Activated T-helper 1 cell treated with Interleukin-2 at 50 U/mL for 16 hours (primary cell): ENCODE data around the gene CHST13.

ENCODE experiments used
- DNase-seq: peaks from one replicate; pipeline ENCODE4 v3.0.0-alpha.2; 2020; ENCODE audit warnings: low read depth

The CHST13 gene

DNA sequence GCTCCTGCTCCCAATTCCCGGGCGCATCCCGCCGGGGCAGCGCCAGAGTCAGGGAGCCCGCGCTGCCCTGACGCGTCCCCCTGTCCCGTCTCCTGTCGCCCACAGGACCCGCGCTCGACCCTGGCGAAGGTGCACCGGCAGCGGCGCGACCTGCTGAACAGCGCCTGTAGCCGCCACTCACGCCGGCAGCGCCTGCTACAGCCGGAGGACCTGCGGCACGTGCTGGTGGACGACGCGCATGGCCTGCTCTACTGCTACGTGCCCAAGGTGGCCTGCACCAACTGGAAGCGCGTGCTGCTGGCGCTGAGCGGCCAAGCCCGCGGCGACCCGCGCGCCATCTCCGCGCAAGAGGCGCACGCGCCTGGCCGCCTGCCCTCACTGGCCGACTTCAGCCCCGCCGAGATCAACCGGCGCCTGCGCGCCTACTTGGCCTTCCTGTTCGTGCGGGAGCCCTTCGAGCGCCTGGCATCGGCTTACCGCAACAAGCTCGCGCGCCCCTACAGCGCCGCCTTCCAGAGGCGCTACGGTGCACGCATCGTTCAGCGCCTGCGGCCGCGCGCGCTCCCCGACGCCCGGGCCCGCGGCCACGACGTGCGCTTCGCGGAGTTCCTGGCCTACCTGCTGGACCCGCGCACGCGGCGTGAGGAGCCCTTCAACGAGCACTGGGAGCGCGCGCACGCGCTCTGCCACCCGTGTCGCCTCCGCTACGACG lies 17.8 kb downstream of the CHST13 start:
- DNase-seq = no peak

DNA sequence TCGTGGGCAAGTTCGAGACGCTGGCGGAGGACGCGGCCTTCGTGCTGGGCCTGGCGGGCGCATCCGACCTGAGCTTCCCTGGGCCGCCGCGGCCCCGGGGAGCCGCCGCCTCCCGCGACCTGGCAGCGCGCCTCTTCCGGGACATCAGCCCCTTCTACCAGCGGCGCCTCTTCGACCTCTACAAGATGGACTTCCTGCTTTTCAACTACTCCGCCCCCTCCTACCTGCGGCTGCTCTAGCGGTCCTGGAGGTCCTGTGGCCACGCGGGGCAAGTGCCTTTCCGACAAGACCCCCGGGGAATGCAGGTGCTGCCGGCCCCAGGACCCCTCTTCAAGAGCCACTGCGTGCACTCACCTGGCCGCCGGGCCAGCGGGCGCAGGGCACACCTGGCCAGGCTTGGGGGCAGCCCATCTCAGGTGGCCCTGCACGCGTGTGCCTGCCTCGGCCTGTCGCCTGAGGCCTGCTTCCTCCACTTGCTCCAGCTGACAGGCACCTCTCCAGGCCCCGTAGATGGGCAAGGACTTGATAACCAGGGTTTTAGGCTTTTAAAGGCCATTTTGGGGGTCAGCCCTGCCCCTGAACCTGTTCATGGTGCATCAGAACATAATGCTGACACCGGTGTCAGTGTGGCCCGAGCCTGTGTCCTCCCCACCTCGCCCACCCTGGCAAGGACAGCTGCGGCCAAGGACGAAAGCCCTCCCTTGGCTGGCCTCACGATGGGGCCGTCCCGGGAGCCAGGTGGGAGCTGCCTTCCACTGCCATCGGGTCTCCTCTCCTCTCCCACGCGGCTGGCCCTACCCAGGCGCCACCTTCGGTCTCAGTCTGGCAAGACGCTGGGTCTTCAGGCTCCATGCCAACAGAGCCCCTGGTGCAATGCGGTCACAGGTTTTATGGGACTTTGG lies 18.6 kb downstream of the CHST13 start:
- no peak for DNase-seq

DNA sequence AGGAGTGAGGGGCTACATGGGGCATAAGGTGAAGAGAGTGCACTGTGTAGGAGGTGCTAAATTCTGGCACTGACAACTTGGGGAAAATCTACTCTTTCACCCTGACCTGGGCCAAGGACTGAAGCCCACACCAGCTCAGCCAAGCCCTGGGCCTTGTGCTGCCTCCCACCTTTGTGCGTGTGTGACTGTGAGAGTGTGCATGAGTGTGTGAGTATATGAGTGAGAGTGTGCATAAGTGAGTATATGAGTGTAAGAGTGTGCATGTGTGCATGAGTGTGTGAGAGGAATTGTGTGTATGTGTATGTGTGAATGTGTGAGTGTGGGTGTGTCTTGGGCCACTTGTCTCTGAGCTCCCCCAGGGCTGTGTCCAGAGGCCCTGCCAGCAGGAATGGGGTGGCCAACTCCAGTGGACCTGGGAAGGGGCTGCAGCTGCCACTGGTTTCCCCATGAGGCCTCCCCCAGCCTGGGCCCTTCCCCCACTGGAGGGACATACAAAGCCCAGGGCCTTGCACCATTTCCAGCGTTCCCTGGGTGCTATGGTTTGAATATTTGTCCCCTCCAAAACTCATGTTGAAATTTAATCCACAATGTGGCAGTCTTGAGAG lies 19.6 kb downstream of the CHST13 start:
- DNase-seq = no peak

DNA sequence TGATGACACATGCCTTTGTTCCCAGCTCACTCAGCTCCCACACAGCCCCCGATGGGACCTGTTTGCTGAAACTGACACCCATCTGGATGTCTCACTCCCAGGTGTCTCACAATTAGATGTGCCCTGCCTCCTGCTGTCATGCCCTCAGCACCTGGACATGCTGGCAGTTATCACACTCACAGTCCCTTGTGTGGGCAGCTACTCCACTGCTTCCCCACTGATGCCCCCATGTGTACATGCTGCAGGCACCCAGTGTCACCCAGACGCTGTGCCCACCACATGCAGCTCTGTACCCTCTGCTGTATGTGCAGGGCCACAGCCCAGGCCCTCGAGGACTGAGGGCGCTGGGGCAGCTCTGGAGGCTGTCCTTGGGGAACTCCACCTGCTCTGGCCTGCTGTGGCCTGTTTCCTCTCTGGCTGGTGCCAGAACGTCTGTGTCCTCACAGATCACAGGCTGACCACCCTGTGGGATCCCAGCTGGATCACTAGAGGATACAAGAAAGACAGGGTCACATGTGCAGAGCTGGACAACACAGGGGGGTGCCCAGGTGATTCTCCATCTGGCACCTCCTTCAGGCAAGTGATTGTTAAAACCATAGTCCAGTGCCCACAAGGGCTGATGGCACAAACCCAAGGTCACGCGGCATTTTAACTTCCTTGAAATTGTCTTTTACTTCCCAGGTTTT lies 20.8 kb downstream of the CHST13 start:
- no peak for DNase-seq

DNA sequence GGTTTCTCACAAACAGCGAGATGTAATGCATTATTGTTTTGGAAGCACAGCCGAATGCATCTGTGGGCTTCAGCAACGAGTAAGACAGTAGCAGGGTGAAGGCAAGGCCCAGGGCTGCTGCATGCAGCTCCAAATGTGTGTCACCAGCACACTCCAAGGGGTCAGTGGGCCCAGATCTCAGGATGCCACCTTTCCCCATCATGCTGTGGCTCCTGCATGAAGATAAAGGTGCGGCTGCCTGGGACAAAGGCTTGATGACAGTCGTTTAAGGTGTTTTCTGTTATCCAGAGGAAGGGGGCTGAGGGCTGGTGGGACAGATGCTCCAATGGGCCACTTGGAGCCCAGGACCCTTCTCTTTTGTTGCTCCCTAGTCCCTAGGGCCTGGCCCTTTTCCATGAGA lies 21.6 kb downstream of the CHST13 start:
- DNase-seq = no peak

DNA sequence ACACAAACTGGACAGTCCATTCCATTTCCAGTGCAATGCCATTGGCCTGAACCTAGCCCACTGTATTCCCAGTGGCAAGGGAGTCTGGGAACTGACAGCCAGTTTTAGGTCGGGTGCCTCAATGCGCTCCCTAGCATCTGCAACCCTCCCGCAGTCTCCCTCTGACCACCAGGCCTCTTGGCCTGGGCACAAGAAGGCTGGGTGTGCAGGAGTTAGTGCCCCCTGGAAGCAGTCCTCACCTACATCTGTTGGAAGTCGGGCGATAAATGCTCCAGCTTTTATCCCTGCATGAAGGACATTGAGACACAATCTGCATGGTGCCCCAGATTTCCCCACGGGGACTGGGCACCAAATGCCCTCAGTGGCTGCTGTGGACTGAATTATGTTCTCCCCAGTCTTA lies 22.1 kb downstream of the CHST13 start:
- DNase-seq = no peak

DNA sequence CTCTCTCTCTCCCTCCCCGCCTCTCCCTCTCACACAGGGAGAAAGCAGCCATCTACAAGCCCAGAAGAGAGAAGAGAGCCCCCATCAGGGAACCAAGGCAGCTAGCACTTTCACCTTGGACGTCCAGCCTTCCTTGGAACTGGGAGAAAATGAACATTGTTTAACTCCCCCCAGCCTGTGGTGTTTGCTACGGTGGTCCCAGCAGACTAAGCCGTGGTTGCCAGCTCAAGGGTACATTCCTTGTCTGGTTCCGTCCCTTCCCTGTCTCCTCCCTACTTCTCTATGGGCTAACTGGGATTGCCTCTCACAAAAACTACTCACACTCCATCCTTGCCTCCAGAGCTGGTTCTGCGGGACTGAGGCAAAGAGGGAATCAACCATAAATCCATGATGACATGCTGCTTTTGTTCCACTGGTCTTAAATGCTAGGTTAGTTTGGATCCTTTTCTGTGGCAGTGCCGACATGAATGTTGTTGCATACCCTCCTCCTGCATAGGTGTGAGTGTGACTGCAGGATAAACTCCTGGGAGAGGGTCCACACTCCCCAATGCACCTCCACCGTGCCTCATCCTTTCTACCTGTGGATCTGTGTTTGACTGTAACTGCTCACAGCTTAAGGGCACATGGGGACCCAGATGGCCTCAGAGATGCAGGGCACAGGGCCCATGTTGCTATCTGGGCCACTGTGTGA lies 22.7 kb downstream of the CHST13 start:
- no peak for DNase-seq

DNA sequence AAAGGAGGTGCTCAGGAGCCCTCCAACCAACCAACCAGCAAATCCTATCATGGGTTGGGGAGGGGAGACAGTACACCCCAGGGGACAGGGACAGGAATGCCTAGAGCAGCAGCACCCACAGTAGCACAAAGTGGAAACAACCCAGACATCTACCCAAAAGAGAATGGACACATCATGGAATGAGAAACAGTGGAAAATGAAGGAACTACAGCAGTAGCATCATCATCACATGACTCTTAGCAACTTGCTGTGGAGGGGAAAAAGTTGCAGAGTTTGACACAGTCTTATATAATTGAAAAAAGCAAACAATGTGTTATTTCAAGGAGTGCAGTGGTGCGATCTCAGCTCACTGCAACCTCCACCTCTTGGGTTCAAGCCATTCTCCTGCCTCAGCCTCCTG lies 23.8 kb downstream of the CHST13 start:
- no peak for DNase-seq

DNA sequence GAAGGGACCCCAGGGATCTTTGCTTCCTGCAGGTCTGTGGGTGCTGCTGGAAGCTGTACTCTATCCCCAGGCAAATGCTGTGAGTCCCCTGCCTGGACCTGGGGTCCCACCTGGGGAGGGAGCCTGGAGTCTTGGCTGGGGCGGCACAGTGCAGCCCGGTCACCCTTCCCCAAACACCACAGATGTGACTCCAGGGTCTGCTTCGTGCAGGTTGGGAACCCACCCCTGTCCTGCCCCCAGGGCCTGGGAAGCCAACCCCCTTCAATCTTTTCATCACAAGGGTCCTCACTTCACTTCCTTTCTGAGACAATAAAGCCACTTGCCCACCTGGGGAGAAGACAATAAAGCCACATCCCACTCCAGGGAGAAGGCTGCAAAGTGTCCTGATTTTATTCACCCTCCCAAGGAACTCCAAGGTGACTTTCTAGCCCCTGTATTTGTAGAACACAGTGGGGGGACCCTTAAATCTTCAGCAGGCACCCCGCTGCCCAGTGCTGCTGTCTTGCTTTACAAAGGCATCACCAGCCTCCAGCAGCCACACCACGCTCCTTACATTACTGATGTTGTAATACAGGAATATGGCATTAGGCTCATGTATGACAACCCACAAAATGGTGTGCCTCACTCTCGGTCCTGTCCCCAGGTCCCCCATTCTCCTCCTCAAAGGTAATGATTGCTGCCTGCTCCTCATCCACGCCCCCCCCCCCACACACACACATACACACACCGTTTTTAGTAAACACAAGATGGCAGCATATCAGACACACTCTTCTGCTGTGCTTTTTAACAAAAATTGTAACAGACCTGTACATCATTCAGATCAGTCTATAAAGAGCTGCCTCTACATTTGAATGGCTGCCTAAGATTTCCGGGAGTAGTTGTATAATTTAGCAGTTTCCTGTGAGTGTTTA lies 24.9 kb downstream of the CHST13 start:
- DNase-seq = no peak

DNA sequence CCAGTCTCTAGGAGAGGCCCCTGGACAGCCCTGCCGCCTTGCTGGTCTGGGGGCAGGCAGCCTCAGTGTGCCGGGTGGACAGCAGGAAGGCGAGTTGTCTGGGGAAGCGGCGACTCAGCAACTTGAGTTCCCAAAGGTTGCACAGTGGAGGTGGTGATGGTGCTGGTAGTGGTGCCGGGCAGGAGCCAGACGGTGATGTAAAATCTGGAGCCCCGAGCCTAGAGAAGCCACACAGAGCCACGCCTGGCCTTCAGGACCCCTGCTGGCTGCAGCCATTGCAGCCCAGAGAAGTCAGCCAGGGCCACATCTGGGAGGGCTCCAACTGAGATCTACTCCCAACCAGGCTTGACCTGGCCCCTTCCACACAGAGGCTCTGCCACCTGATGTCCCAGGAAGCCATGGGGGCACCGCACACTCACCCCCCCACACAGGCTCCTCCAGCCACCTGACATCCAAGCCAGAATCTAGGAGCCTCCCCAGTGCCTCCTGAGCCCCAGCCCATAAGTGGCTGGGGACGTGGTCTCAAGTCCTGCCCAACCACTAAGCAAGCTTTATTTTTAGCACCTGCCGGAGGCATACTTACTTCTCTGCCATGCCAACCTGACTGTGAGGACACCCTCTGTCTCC lies 26.0 kb downstream of the CHST13 start:
- no peak for DNase-seq

DNA sequence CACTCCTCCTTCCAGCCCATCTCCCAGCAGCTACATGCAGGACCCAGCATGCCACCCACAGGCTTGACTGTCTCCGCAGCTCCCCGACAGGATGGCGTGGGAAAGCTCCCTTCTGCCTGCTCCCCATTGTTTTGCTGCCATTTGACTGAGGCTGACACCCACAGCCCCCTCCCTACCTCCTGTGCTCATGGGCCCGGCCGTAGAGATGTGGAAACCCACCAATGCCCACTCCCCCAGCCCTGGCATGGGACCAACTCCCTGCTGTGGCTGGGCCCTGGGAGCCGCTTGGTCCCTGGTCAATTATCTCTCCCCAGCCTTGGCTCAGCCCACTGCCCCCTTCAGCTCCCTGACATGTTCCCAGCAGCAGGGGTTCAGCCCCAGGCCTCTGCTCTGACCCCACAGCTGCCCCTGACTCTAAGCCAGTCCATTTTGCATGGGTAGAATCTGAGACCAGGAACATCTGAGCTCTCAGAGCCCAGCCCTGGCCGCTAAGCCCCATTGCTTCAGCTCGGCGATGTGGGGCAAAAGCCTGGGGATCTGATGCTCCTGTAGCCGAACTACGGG lies 26.6 kb downstream of the CHST13 start:
- no peak for DNase-seq

DNA sequence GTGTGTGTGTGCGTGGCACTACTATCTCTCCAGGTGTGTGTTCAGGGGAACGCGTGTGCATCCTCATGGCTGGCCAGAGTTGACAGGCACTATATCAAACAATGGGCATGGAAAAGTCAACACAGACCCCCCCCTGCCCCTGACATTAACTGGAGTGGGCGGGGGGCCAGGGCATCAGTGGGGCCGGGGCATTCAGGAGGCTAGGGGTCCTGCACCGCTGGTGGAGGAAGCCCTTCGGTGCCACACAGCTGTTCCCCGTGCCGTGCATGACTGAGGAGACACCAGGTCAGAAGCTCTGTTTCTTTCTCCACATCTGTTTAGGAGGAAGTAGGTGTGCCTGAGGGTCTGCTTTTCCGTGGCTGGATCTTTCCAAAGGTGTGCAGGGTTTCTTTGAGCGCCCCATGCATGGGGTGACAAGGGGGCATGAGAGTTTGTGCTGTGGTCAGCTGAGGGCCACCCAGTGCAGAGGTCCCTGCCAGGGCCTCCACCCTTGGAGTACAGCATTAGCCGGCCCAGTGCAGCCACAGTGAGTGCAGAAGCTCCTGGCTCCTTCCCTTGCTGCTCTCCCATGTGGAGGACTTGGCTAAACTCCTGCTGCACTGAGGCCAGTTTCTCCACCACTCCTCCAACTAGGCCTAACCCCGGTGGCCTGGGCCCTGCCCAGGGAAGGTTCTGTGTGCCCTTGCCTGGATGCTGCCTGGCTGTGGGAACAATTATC lies 27.3 kb downstream of the CHST13 start:
- DNase-seq = no peak

DNA sequence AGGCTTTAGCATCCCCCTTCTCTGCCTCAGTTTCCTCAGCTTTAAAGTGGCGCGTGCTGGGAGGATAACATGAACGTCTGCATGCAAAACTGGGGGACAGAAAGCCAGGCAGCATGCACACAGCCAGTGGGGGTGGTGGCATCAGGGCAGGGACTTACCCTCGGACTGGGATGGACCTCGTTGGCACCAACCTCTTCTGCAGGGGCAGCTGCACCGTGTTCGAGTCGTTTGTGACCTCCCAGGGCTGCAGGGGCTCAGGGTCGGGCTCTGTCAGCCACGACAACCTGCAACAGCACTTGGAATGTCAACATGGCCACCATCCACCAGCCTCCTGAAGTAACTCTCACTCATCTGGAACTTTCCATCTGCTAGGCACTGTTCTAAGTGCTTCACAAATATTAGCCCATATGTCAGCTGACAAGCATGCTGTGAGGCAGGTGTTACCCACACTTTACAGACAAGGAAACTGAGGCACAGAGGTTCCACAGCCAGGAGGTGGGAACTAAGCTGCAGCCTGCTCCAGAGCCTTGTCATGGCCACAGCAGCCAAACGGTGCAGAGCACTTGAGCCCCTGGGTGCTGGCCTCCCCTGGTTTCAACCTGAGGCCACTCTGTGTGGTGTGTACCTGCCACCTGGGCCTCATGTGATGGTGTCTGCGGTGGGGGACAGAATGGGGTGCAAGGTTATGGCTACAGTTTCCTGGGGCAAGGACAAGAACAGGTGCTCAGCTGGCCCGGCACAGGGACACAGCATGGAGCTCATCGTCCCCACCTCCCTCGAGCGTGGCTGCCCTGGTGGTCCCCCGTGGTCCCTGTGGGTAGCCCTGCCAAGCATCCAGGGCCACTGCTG lies 28.1 kb downstream of the CHST13 start:
- no peak for DNase-seq

DNA sequence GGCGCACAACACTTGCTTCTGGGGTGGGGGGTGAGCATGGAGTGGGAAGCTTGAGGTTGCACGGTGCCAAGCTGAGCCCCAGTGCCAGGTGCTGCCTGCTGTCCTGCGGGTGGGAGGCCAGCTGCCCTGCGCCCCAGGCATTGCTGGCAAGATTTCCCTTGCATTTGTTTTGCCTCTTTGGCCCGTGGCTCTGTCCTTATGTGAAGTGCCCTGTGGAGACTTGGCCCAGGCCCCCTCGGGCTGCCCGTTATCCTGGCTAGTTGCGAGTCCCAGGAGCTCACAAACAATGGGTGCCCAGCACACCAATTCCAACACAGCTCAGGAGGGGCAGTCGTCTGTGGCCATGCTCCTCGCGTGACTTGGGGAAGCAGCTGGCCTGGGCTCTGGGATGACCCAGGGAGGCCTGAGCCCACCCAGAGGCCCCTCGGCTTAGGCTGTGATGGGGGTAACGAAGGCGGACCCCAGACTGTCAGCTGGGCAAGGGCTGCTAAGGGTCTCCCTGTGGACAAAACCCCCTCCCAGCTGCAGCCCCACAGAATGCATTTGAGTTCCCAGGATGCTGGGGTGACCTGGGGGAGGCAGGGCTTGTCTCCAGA lies 28.8 kb downstream of the CHST13 start:
- DNase-seq = no peak

DNA sequence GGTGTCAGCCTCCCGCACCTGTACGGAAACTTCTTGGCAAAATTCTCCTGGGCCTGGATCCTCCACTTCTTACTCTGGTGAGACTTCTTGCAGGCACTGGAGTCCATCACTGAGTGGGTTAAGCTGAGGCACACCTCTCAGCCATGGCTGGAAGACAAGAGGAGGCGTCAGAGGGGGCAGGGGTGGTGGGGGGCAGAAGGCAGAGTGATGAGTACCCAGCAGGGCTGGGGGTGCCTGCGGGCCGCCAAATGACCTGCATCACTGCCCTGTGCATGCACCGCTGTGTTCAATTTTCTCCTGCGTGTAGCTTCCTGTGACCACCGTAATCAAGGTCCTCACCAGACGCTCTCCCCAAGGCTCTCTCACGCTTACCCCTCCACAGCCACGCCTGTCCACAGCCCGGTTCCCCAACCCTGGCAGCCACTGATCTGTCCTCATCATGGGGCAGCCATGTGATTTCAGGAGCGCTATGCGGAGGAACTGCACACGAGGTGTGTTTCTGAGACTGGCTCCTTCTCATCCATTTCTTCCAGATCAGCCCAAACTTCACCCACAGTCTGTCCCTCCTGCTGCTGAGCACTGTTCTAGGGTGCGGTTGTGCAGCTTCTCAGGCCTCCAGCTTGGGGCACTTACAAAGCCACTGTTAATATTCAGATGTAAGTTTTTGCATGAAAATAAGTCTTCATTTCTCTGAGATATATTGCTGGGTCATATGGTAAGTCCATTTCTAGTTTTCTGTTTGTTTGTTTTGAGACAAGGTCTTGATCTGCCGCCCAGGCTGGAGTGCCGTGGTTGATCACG lies 29.5 kb downstream of the CHST13 start:
- no peak for DNase-seq

DNA sequence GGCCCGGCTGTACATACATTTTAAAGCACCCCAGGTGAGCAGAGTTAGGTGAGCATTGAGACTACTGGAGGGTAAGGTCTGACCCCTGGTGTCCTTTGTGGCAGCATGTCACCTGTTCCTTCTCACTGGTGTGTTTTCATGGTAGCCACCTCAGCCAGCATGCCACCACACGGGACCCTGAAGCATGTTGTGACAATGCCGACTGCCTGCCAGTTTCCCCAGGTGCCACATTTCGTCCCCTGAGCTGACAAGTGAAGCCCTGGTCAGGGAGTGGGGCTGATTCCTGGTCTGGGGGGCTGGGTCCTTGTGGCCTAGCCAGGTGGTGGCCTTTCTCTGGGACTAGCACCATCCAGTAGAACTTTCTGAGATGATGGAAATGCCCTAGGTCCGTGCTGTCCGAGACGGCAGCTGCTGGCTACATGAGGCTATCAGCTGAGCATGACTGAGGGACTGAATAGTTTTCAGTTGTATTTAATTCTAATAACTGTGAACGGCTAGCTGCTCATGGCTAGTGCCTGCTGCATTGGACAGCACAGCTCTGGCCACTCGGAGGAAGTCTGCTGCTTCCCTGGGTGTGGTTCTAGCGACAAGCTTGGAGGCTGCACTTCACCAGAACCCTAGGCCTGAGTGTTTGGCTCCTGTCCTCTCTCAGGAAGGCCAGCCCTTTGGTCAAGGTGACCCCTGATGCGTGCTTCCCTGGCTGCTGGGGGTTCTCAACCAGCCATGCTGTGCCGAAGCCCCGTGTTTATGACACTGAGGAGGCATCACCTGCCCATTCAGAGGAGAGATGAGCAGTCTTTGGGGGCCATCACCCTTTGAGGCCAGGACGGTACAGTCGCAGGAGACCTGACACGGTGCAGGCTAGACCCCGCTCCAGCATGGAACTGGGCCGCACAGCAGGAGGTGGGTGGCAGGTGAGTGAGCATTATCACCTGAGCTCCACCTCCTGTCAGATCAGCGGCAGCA lies 30.9 kb downstream of the CHST13 start:
- DNase-seq = no peak
